HepG2 (cell line): Measurements from ENCODE around the gene TMEM80. TPM values are rescaled to one million over a fixed set of nuclear protein-coding genes. Genes with fewer than 3 reads are reported as not detected.
A peak's percentile ranks its signal among the peaks of the same experiment; 100 is the strongest.

Source experiments
- MLX ChIP-seq: IDR thresholded peaks from 2 replicates; pipeline ENCODE4 v1.6.1; 2016
- RERE ChIP-seq: IDR thresholded peaks from 2 replicates; pipeline ENCODE4 v1.6.1; 2016; ENCODE audit warnings: low read depth, missing genetic modification reagents, missing compliant biosample characterization
- TBP ChIP-seq: sonication (generic); formaldehyde crosslinking; IDR thresholded peaks from 2 replicates; pipeline ENCODE4 v1.5.0; 2020; ENCODE audit warnings: missing genetic modification reagents
- ZBTB7B ChIP-seq: sonication (generic); formaldehyde crosslinking; IDR thresholded peaks from 2 replicates; pipeline ENCODE4 v1.4.0; 2020; ENCODE audit warnings: missing genetic modification reagents
- ZNF10 ChIP-seq: sonication (generic); formaldehyde crosslinking; IDR thresholded peaks from 2 replicates; pipeline ENCODE4 v1.4.0; 2020; ENCODE audit warnings: mild to moderate bottlenecking, low read depth, missing genetic modification reagents, borderline replicate concordance
- ZNF407 ChIP-seq: sonication (generic); formaldehyde crosslinking; IDR thresholded peaks from one replicate; pipeline ENCODE4 v1.5.1; 2020; ENCODE audit warnings: mild to moderate bottlenecking, missing genetic modification reagents; ENCODE audit errors: not compliant biosample characterization
- ZNF543 ChIP-seq: sonication (generic); formaldehyde crosslinking; IDR thresholded peaks from 2 replicates; pipeline ENCODE4 v1.4.0; 2020; ENCODE audit warnings: mild to moderate bottlenecking, missing genetic modification reagents
- polyA plus RNA-seq, 8 experiments: library from polyadenylated mRNA; depleted of rRNA in 3 of 8; stranded (reverse) in 7 of 8; unstranded in 1 of 8; fragments of >200 nt; fragmentation: Illumina TruSeq in 4 of 8; extraction: Trizol in 4 of 8; gene quantifications; 2 replicates each; pipeline versions ENCODE4 v1.2.1 to v1.2.3, GENCODE V29; 2011 to 2016; ENCODE audit warnings: low read depth in 4 of 8, missing spikeins in 1 of 8, mixed read lengths in 1 of 8; ENCODE audit not compliant: insufficient read depth in 1 of 8
- total RNA-seq, 5 experiments: library from RNA; depleted of rRNA; stranded (reverse); fragments of >200 nt; fragmentation: Illumina TruSeq; extraction: Trizol; gene quantifications; 2 replicates each; pipeline ENCODE4 v1.2.3, GENCODE V29; 2016; ENCODE audit warnings: low read depth in 1 of 5
- TF ChIP-seq, protein P1 (sequence below): sonication (generic); formaldehyde crosslinking; IDR thresholded peaks from 2 replicates; pipeline ENCODE4 v1.8.0; 2022; ENCODE audit warnings: mild to moderate bottlenecking, missing genetic modification reagents, moderate library complexity
- TF ChIP-seq, protein P2 (sequence below): sonication (generic); formaldehyde crosslinking; IDR thresholded peaks from 2 replicates; pipeline ENCODE4 v1.4.0; 2020; ENCODE audit warnings: missing genetic modification reagents

The TMEM80 gene
- total and polyA plus RNA-seq, 2 of the 13 experiments (the other 11 are each of a cell fraction or from before 2014, with no cell fraction given): 5.6 to 17.1 TPM

GRCh38 chr11:706957-707816, 11.6 kb downstream of the TMEM80 start (continued):
- TF ChIP-seq ZNF407 (CRISPR knock-in tag): no peak
- TF ChIP-seq RERE (CRISPR knock-in tag): peak; percentile 63
- no peak for TF ChIP-seq ZNF10 (CRISPR knock-in tag)
- TF ChIP-seq, protein P1, sequence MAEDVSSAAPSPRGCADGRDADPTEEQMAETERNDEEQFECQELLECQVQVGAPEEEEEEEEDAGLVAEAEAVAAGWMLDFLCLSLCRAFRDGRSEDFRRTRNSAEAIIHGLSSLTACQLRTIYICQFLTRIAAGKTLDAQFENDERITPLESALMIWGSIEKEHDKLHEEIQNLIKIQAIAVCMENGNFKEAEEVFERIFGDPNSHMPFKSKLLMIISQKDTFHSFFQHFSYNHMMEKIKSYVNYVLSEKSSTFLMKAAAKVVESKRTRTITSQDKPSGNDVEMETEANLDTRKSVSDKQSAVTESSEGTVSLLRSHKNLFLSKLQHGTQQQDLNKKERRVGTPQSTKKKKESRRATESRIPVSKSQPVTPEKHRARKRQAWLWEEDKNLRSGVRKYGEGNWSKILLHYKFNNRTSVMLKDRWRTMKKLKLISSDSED (CRISPR knock-in tag): no peak
- TF ChIP-seq ZNF543 (CRISPR knock-in tag): peak; percentile 64; the same call in 1 of the 2 replicates
- TF ChIP-seq, protein P2, sequence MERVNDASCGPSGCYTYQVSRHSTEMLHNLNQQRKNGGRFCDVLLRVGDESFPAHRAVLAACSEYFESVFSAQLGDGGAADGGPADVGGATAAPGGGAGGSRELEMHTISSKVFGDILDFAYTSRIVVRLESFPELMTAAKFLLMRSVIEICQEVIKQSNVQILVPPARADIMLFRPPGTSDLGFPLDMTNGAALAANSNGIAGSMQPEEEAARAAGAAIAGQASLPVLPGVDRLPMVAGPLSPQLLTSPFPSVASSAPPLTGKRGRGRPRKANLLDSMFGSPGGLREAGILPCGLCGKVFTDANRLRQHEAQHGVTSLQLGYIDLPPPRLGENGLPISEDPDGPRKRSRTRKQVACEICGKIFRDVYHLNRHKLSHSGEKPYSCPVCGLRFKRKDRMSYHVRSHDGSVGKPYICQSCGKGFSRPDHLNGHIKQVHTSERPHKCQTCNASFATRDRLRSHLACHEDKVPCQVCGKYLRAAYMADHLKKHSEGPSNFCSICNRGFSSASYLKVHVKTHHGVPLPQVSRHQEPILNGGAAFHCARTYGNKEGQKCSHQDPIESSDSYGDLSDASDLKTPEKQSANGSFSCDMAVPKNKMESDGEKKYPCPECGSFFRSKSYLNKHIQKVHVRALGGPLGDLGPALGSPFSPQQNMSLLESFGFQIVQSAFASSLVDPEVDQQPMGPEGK (CRISPR knock-in tag): peak; percentile 87
- TF ChIP-seq MLX (CRISPR knock-in tag): no peak
- peak; percentile 89; the same call in 1 of the 2 replicates for TF ChIP-seq ZBTB7B (CRISPR knock-in tag)
- TF ChIP-seq TBP (CRISPR knock-in tag): no peak
- TF ChIP-seq, all 625 proteins: peak for 312
